GM19328 (cell line): ENCODE results near the gene CDC5L.

ENCODE experiments used
- ATAC-seq: cut with Tn5 transposase; IDR thresholded peaks from one replicate; pipeline ENCODE4 v1.9.1; 2021; ENCODE audit warnings: mild to moderate bottlenecking, moderate library complexity; ENCODE audit not compliant: unreplicated experiment

CDC5L gene

GRCh38 chr6:44494011-44494501, 106.5 kb downstream of the CDC5L start:
- no peak for ATAC-seq

GRCh38 chr6:44495036-44495901, 107.8 kb downstream of the CDC5L start:
- no peak for ATAC-seq

DNA sequence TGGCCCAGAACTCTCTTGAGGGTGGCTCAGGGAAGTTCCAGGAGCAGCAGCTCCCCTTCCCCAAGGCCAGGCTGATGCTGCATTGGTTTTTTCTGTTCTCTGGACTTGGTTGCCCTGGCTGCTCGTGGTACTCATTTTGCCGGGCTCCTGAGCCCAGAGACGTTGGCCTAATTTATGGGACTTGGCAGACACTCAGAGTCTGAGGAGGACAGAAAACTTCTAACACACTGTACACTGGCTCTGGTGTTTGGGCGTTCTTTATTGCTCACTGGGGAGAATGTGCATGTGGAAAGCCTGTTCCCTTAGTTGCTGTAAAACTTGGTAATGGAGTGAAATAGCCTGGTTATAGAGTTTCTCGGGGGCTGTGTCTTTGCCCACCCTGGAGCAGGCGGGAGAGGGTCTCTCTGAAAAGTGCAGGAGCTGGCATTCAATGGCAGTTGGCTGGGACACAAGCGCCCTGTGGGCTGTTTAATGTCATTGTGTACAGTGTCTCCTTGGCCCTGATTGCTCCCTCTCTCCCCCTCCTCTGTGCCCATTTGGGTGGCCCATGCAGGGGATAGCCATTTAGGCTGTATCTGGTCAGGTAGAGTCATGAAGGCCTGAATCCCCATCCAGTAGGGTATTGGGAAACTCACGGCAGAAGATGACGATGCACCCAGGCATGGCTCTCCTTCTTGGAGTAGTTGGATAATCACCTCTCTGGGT, 109.3 kb downstream of the CDC5L start:
- ATAC-seq: no peak

GRCh38 chr6:44497807-44498206, 110.3 kb downstream of the CDC5L start:
- ATAC-seq: no peak

- ATAC-seq: no peak
These were observed 110.9 kb downstream of the CDC5L start for GRCh38 chr6:44498436-44498835.

DNA sequence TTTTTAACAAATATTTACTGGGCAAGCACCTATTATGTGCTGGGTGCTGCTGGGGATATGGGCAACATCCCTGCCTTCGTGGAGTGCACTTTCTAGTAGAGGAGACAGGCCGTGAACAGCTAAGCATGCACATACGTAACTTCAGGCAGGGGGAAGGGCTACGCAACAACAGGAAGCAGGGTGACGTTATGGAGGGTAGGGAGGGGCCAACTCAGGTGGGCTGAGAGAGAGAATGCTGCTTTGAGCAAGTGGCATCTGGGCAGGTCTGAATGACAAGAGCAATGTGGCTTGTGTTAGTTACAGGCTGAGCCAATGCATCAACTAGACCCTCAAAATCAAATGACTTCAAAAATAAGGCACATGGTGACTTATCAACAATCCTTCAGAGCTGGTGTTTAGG, 112.1 kb downstream of the CDC5L start:
- ATAC-seq: no peak
